H1 (cell line): Measurements from ENCODE around the gene CS. TPM values are rescaled to one million over a fixed set of nuclear protein-coding genes. Genes with fewer than 3 reads are reported as not detected.

Experiments
- CTCF ChIA-PET: fragments of 300-600 bp; sonication (Branson Sonifier 250); formaldehyde crosslinking; loops from one replicate; lab custom pipeline; 2021; ENCODE audit not compliant: partially characterized antibody; lab: Charles Lee
- POLR2A ChIA-PET: fragments of 300-600 bp; sonication (Branson Sonifier 250); formaldehyde crosslinking; loops from one replicate; lab custom pipeline; 2021; ENCODE audit warnings: inconsistent platforms; ENCODE audit not compliant: partially characterized antibody; lab: Charles Lee
- DNase-seq, 2 experiments: peaks; one replicate each; pipeline versions ENCODE4 v3.0.0 to v3.0.0-alpha.2; 2010 to 2022; ENCODE audit warnings: low spot score in 2 of 2, low read depth in 1 of 2, mixed read lengths in 1 of 2
- FAIRE-seq: peaks from 2 replicates; lab custom pipeline; 2011; peaks lifted over from hg19 to GRCh38; lab: Jason Lieb, UNC
- H2AFZ ChIP-seq: 2 replicates; pipeline ENCODE4 v1.8.1; 2012; ENCODE audit warnings: low read length, inconsistent platforms
- H2AK5ac ChIP-seq: 2 replicates; pipeline ENCODE4 v1.6.1; 2013; ENCODE audit warnings: low read depth, low read length
- H2BK120ac ChIP-seq: replicated peaks from 2 replicates; pipeline ENCODE3; 2013; ENCODE audit warnings: low read depth, low read length, inconsistent platforms
- H2BK12ac ChIP-seq: 2 replicates; pipeline ENCODE4 v1.6.1; 2013; ENCODE audit warnings: low read depth, low read length
- H2BK15ac ChIP-seq: 2 replicates; pipeline ENCODE4 v1.6.1; 2013; ENCODE audit warnings: low read length
- H2BK20ac ChIP-seq: 2 replicates; pipeline ENCODE4 v1.6.1; 2013; ENCODE audit warnings: low read length
- H2BK5ac ChIP-seq: 2 replicates; pipeline ENCODE4 v1.6.1; 2013; ENCODE audit warnings: low read depth, low read length
- H3K14ac ChIP-seq: 2 replicates; pipeline ENCODE4 v1.6.1; 2013; ENCODE audit warnings: inconsistent platforms; ENCODE audit not compliant: insufficient read length
- H3K18ac ChIP-seq: 2 replicates; pipeline ENCODE4 v1.6.1; 2013; ENCODE audit warnings: low read length; ENCODE audit errors: extremely low read depth
- H3K23ac ChIP-seq: 2 replicates; pipeline ENCODE4 v1.6.1; 2013; ENCODE audit warnings: inconsistent platforms; ENCODE audit not compliant: insufficient read length
- H3K23me2 ChIP-seq: 2 replicates; pipeline ENCODE4 v1.6.1; 2013; ENCODE audit warnings: low read depth, low read length
- H3K27ac ChIP-seq: 2 replicates; pipeline ENCODE4 v1.6.1; 2011; ENCODE audit warnings: low read depth, low read length, inconsistent platforms
- H3K27me3 ChIP-seq, 4 experiments: replicated peaks in 1 of 4; 1 replicate in 1 of 4; 2 replicates in 3 of 4; pipeline versions ENCODE4 v1.6.1 to v1.8.1; 2011 to 2013; ENCODE audit warnings: low read length in 3 of 4, mild to moderate bottlenecking in 3 of 4, inconsistent platforms in 2 of 4, mixed read lengths in 2 of 4, moderate library complexity in 1 of 4; ENCODE audit not compliant: control insufficient read depth in 3 of 4, insufficient read depth in 3 of 4; ENCODE audit errors: extremely low read depth in 1 of 4
- H3K36me3 ChIP-seq, 4 experiments: 2 replicates each; pipeline versions ENCODE4 v1.6.1 to v1.8.1; 2011 to 2013; ENCODE audit warnings: mild to moderate bottlenecking in 4 of 4, low read length in 3 of 4, moderate library complexity in 2 of 4, control low read depth in 1 of 4, inconsistent platforms in 1 of 4; ENCODE audit not compliant: insufficient read depth in 4 of 4, control insufficient read depth in 2 of 4
- H3K4ac ChIP-seq: replicated peaks from 2 replicates; pipeline ENCODE3; 2013; ENCODE audit warnings: low read length, low read depth, mixed read lengths, inconsistent platforms; ENCODE audit not compliant: insufficient read length
- H3K4me1 ChIP-seq, 4 experiments: replicated peaks in 1 of 4; 1 replicate in 1 of 4; 2 replicates in 3 of 4; pipeline versions ENCODE4 v1.6.1 to v1.8.1; 2011 to 2013; ENCODE audit warnings: low read length in 3 of 4, inconsistent platforms in 2 of 4, mixed read lengths in 1 of 4; ENCODE audit not compliant: insufficient read depth in 4 of 4, control insufficient read depth in 3 of 4
- H3K4me2 ChIP-seq, 2 experiments: 2 replicates each; pipeline versions ENCODE4 v1.6.1 to v1.8.1; 2011 to 2013; ENCODE audit warnings: low read depth in 2 of 2, low read length in 2 of 2, control low read depth in 1 of 2, inconsistent platforms in 1 of 2, mild to moderate bottlenecking in 1 of 2; ENCODE audit not compliant: insufficient read depth in 1 of 2
- H3K4me3 ChIP-seq, 4 experiments: fragments of 200-600, 300-600 bp in 1 of 4; sonication (generic), shearing (Covaris generic), sonication (Bioruptor Twin) in 1 of 4; 2 replicates each; pipeline versions ENCODE4 v1.5.1 to v1.8.1; 2011 to 2016; ENCODE audit warnings: low read length in 4 of 4, low read depth in 3 of 4, control low read depth in 2 of 4, inconsistent platforms in 2 of 4, mild to moderate bottlenecking in 2 of 4, mixed read lengths in 1 of 4, moderate library complexity in 1 of 4; ENCODE audit not compliant: insufficient read depth in 2 of 4; ENCODE audit errors: extremely low read depth in 1 of 4
- H3K56ac ChIP-seq: replicated peaks from 2 replicates; pipeline ENCODE3; 2013; ENCODE audit warnings: low read depth, mild to moderate bottlenecking, mixed read lengths, low read length, inconsistent platforms; ENCODE audit not compliant: insufficient read length
- H3K79me1 ChIP-seq: 2 replicates; pipeline ENCODE4 v1.6.1; 2013; ENCODE audit warnings: low read depth, low read length, control low read depth
- H3K79me2 ChIP-seq, 2 experiments: 2 replicates each; pipeline versions ENCODE4 v1.6.1 to v1.8.1; 2012 to 2013; ENCODE audit warnings: low read length in 2 of 2, mild to moderate bottlenecking in 2 of 2, inconsistent platforms in 1 of 2; ENCODE audit not compliant: insufficient read depth in 2 of 2, control insufficient read depth in 1 of 2
- H3K9ac ChIP-seq, 4 experiments: replicated peaks in 1 of 4; 1 replicate in 1 of 4; 2 replicates in 3 of 4; pipeline versions ENCODE4 v1.6.1 to v1.8.1; 2011 to 2013; ENCODE audit warnings: low read depth in 3 of 4, low read length in 3 of 4, control low read depth in 2 of 4, mild to moderate bottlenecking in 2 of 4, moderate library complexity in 2 of 4, inconsistent platforms in 1 of 4; ENCODE audit errors: extremely low read depth in 1 of 4
- H3K9me3 ChIP-seq, 2 experiments: 2 replicates each; pipeline versions ENCODE4 v1.6.1 to v1.8.1; 2012 to 2013; ENCODE audit warnings: mild to moderate bottlenecking in 2 of 2, moderate library complexity in 2 of 2, control low read depth in 1 of 2, inconsistent platforms in 1 of 2, low read depth in 1 of 2, low read length in 1 of 2, mixed read lengths in 1 of 2; ENCODE audit not compliant: insufficient read depth in 2 of 2
- H4K20me1 ChIP-seq, 2 experiments: replicated peaks in 1 of 2; 2 replicates each; pipeline versions ENCODE3 to v1.8.1; 2011 to 2013; ENCODE audit warnings: inconsistent platforms in 2 of 2, low read length in 2 of 2, mild to moderate bottlenecking in 1 of 2; ENCODE audit not compliant: insufficient read depth in 2 of 2, control insufficient read depth in 1 of 2
- H4K5ac ChIP-seq: 2 replicates; pipeline ENCODE4 v1.6.1; 2013; ENCODE audit warnings: low read length, low read depth, mixed read lengths, inconsistent platforms; ENCODE audit not compliant: insufficient read length
- H4K8ac ChIP-seq: 2 replicates; pipeline ENCODE4 v1.8.0; 2013; ENCODE audit warnings: mild to moderate bottlenecking, moderate library complexity, low read length, inconsistent platforms; ENCODE audit not compliant: insufficient read depth; ENCODE audit errors: extremely low read depth
- H4K91ac ChIP-seq: replicated peaks from 2 replicates; pipeline ENCODE3; 2013; ENCODE audit warnings: low read length, mixed read lengths, inconsistent platforms; ENCODE audit not compliant: insufficient read length
- BACH1 ChIP-seq: IDR thresholded peaks from 2 replicates; pipeline ENCODE4 v1.6.1; 2012; ENCODE audit warnings: low read length, improper control_type of control experiment
- EP300 ChIP-seq, 2 experiments: IDR thresholded peaks; 1 replicate in 1 of 2; 2 replicates in 1 of 2; pipeline ENCODE4 v1.6.1; 2011 to 2012; ENCODE audit warnings: low read depth in 2 of 2, low read length in 2 of 2, mild to moderate bottlenecking in 2 of 2, borderline replicate concordance in 1 of 2, inconsistent platforms in 1 of 2, moderate library complexity in 1 of 2
- FOSL1 ChIP-seq: IDR thresholded peaks from 2 replicates; pipeline ENCODE4 v1.6.1; 2011; ENCODE audit warnings: mild to moderate bottlenecking, low read depth, low read length, moderate library complexity; ENCODE audit not compliant: insufficient read depth
- JUND ChIP-seq: IDR thresholded peaks from 2 replicates; pipeline ENCODE4 v1.6.1; 2011; ENCODE audit warnings: mild to moderate bottlenecking, improper control_type of control experiment, low read length
- KDM4A ChIP-seq: IDR thresholded peaks from one replicate; pipeline ENCODE4 v1.7.1; 2012; ENCODE audit warnings: low read depth, mild to moderate bottlenecking, moderate library complexity, low read length, inconsistent platforms; ENCODE audit not compliant: severe bottlenecking
- NANOG ChIP-seq: IDR thresholded peaks from 2 replicates; pipeline ENCODE4 v1.6.1; 2011; ENCODE audit warnings: low read length, low read depth, mild to moderate bottlenecking, inconsistent platforms; ENCODE audit not compliant: insufficient read depth, poor library complexity, severe bottlenecking
- PHF8 ChIP-seq: fragments of 200-600 bp; sonication (generic); conservative IDR thresholded peaks from 2 replicates; pipeline ENCODE4 v1.7.1; 2012; ENCODE audit warnings: low read depth, mild to moderate bottlenecking, inconsistent platforms, low read length, moderate library complexity
- TBP ChIP-seq: IDR thresholded peaks from 2 replicates; pipeline ENCODE4 v1.6.1; 2011; ENCODE audit warnings: low read depth, low read length, improper control_type of control experiment
- USF2 ChIP-seq: IDR thresholded peaks from 2 replicates; pipeline ENCODE4 v1.6.1; 2011; ENCODE audit warnings: low read length, improper control_type of control experiment
- YY1 ChIP-seq: IDR thresholded peaks from 2 replicates; pipeline ENCODE4 v1.6.1; 2011; ENCODE audit warnings: low read depth, mild to moderate bottlenecking, low read length
- ZNF274 ChIP-seq: IDR thresholded peaks from 2 replicates; pipeline ENCODE4 v1.7.0; 2012; ENCODE audit warnings: low read length, borderline replicate concordance; ENCODE audit errors: extremely low read depth
- WGBS, 2 experiments: shearing (Covaris generic) in 1 of 2; methylation state at CpG; one replicate each; pipeline versions ENCODE4 v1.1.6 to v1.1.7; 2013 to 2015; ENCODE audit warnings: low lambda C conversion rate in 2 of 2, mixed read lengths in 2 of 2, inconsistent platforms in 1 of 2, low coverage in 1 of 2, missing lambda C conversion rate in 1 of 2; ENCODE audit not compliant: insufficient replicate concordance in 2 of 2, insufficient coverage in 1 of 2, insufficient read length in 1 of 2; ENCODE audit errors: extremely low coverage in 1 of 2, missing lambda C conversion rate in 1 of 2; 5-methylcytosine and 5-hydroxymethylcytosine counted together
- polyA plus RNA-seq, 7 experiments: library from polyadenylated mRNA; depleted of rRNA in 3 of 7; stranded (reverse) in 5 of 7; unstranded in 2 of 7; fragments of >200 nt in 5 of 7; fragments of 200-250 nt in 2 of 7; gene quantifications; 1 replicate in 5 of 7; 2 replicates in 1 of 7; 4 replicates in 1 of 7; pipeline versions ENCODE4 v1.2.1 to v1.2.3, GENCODE V29; 2011 to 2013; ENCODE audit warnings: missing spikeins in 2 of 7, mixed read lengths in 2 of 7
- total RNA-seq: library from RNA; stranded (reverse); fragmentation: NEBNext Ultra II Directional; extraction: Animal tissue kit (Norgen Biotek cat#: 25700); gene quantifications from 2 replicates; pipeline ENCODE4 v1.2.1, GENCODE V29; 2021

Gene CS
- total and polyA plus RNA-seq, 2 of the 8 experiments (the other 6 are each of a cell fraction or from before 2014, with no cell fraction given) = 96.6 to 238 TPM

GRCh38 chr12:56252649-56253048 lies 47.5 kb downstream of the CS start:
- Histone ChIP-seq H3K79me1 (peaks cover 7% of the 10 kb centered on the region), H2AFZ (no peak overlapping the region), H3K23me2 (peaks cover 7% of the 10 kb centered on the region; the same call in 1 of the 2 replicates), H3K23ac (no peak overlapping the region), H3K27me3 (no peaks in the 10 kb centered on the region), H2BK15ac (no peak overlapping the region), H3K27ac (no peak overlapping the region), H2BK120ac (no peak overlapping the region), H3K56ac (no peak overlapping the region), H4K20me1 (peaks cover 5 to 10% of the 10 kb centered on the region in 2 experiments), H2BK20ac (no peak overlapping the region), H3K4me1 (peaks cover 8 to 13% (median 11%) of the 10 kb centered on the region in 4 experiments), H4K8ac (no peak overlapping the region), H3K36me3 (peaks cover 39 to 71% (median 57%) of the 10 kb centered on the region in 4 experiments), H2AK5ac (no peak overlapping the region), H3K9ac (no peak overlapping the region), H3K79me2 (peaks cover 0 to 8% of the 10 kb centered on the region in 2 experiments; a peak in 1 of 4 replicates), H4K5ac (no peak overlapping the region), H3K4ac (no peak overlapping the region), H3K9me3 (no peaks in the 10 kb centered on the region), H3K4me3 (no peak overlapping the region), H3K4me2 (no peak overlapping the region), H3K18ac (no peak overlapping the region), H2BK12ac (no peak overlapping the region), H3K14ac (no peak overlapping the region), H2BK5ac (no peak overlapping the region), H4K91ac (no peak overlapping the region)
- TF ChIP-seq USF2 (no peak), ZNF274 (no peak), JUND (no peak), YY1 (no peak), TBP (no peak), NANOG (no peak), EP300 (IDR thresholded peaks at IDR 0.05; ENCODE audit: borderline replicate concordance in 1 of 2, low read depth in 2 of 2, low read length in 2 of 2) (no peak), PHF8 (no peak), FOSL1 (no peak), BACH1 (no peak), KDM4A (no peak)
- FAIRE-seq (no peak), DNase-seq (no peak)
- POLR2A ChIA-PET = interaction anchor here (0.7 to 3.1 kb wide), 8 partner anchors 14 to 225 kb away, joined by 3 to 11 read pairs (median 4); partner anchors contain the start of gene COQ10A
- CTCF ChIA-PET = interaction anchor here (0.7 to 2.1 kb wide), 6 partner anchors 11 to 48 kb away, joined by 3 to 6 read pairs (median 6); partner anchors contain the start of genes COQ10A and RNF41
- WGBS, 2 experiments = 95% methylated on average over 3 of the region's 3 CpGs; no CpG with 5 or more reads in 1 of the 2 experiments
